Measurements from ENCODE around the gene WDR46. TPM values are rescaled to one million over a fixed set of nuclear protein-coding genes. Genes with fewer than 3 reads are reported as not detected.

The WDR46 gene
- total RNA-seq, 1 donor from 2014 or later: 63.7 TPM

- H3K27me3 ChIP-seq (ENCODE audit: insufficient read depth, low read length): no peaks in the 10 kb centered on the region
- Mint-ChIP-seq H3K27ac (ENCODE audit: unreplicated experiment) (no peak overlapping the region), H3K36me3 (ENCODE audit: low read depth, unreplicated experiment) (peaks cover 7% of the 10 kb centered on the region), H3K4me1 (ENCODE audit: low read depth, unreplicated experiment) (peaks cover 12% of the 10 kb centered on the region), H3K4me3 (ENCODE audit: unreplicated experiment) (peak overlapping the region; percentile 77), H3K27me3 (ENCODE audit: low read depth, unreplicated experiment) (no peaks in the 10 kb centered on the region), H3K9me3 (ENCODE audit: unreplicated experiment) (no peaks in the 10 kb centered on the region)
- H4K20me1 ChIP-seq (ENCODE audit: insufficient read depth, low read length): peaks cover 14% of the 10 kb centered on the region
- H2AFZ ChIP-seq (ENCODE audit: low read depth, low read length): no peak overlapping the region
- H3K36me3 ChIP-seq (ENCODE audit: insufficient read depth, low read length): peaks cover 12% of the 10 kb centered on the region
- H3K4me2 ChIP-seq (ENCODE audit: low read length): no peak overlapping the region
- no peak overlapping the region for H3K27ac ChIP-seq (ENCODE audit: low read depth, low read length)
- H3K4me1 ChIP-seq (ENCODE audit: insufficient read depth, low read length): peaks cover 8% of the 10 kb centered on the region
- no peak for DNase-seq (ENCODE audit: low read depth)
- H3K4me3 ChIP-seq (ENCODE audit: insufficient read depth, low read depth, low read length): no peak overlapping the region
- H3K9ac ChIP-seq (ENCODE audit: low read length): no peak overlapping the region
- TF ChIP-seq CTCF (IDR thresholded peaks at IDR 0.05; ENCODE audit: insufficient read depth, low read depth, low read length) (no peak), EZH2 (IDR thresholded peaks at IDR 0.05; ENCODE audit: insufficient read depth, low read length) (no peak)
- no peaks in the 10 kb centered on the region for H3K9me3 ChIP-seq (ENCODE audit: insufficient read depth, low read depth, low read length)
- peaks cover 26% of the 10 kb centered on the region for H3K79me2 ChIP-seq (ENCODE audit: insufficient read depth, low read length)
- no peak for FAIRE-seq
These were observed 6.8 kb upstream of the WDR46 start for GRCh38 chr6:33295621-33296369.

- peaks cover 12% of the 10 kb centered on the region for H3K36me3 ChIP-seq (ENCODE audit: insufficient read depth, low read length)
- no peak overlapping the region for H3K4me3 ChIP-seq (ENCODE audit: insufficient read depth, low read depth, low read length)
- H2AFZ ChIP-seq (ENCODE audit: low read depth, low read length): no peak overlapping the region
- peak overlapping the region; percentile 41 for H3K27ac Mint-ChIP-seq (ENCODE audit: unreplicated experiment)
- H3K79me2 ChIP-seq (ENCODE audit: insufficient read depth, low read length): peaks cover 40% of the 10 kb centered on the region
- H3K36me3 Mint-ChIP-seq (ENCODE audit: low read depth, unreplicated experiment): peaks cover 2% of the 10 kb centered on the region
- peak overlapping the region; percentile 68 for H3K4me3 Mint-ChIP-seq (ENCODE audit: unreplicated experiment)
- DNase-seq (ENCODE audit: low read depth): no peak
- peaks cover 12% of the 10 kb centered on the region for H3K4me1 Mint-ChIP-seq (ENCODE audit: low read depth, unreplicated experiment)
- H3K9ac ChIP-seq (ENCODE audit: low read length): no peak overlapping the region
- H3K9me3 Mint-ChIP-seq (ENCODE audit: unreplicated experiment): no peaks in the 10 kb centered on the region
- H3K4me1 ChIP-seq (ENCODE audit: insufficient read depth, low read length): peaks cover 15% of the 10 kb centered on the region
- H3K9me3 ChIP-seq (ENCODE audit: insufficient read depth, low read depth, low read length): no peaks in the 10 kb centered on the region
- H4K20me1 ChIP-seq (ENCODE audit: insufficient read depth, low read length): peaks cover 5% of the 10 kb centered on the region
- H3K4me2 ChIP-seq (ENCODE audit: low read length): no peak overlapping the region
- H3K27me3 Mint-ChIP-seq (ENCODE audit: low read depth, unreplicated experiment): no peaks in the 10 kb centered on the region
- no peaks in the 10 kb centered on the region for H3K27me3 ChIP-seq (ENCODE audit: insufficient read depth, low read length)
- FAIRE-seq: no peak
- no peak overlapping the region for H3K27ac ChIP-seq (ENCODE audit: low read depth, low read length)
- TF ChIP-seq EZH2 (IDR thresholded peaks at IDR 0.05; ENCODE audit: insufficient read depth, low read length) (no peak), CTCF (IDR thresholded peaks at IDR 0.05; ENCODE audit: insufficient read depth, low read depth, low read length) (no peak)
These were observed 5.2 kb upstream of the WDR46 start for GRCh38 chr6:33294086-33294823.
